Epithelial cell of umbilical artery (primary cell): ENCODE data around the gene ZNF705A. TPM values are rescaled to one million over a fixed set of nuclear protein-coding genes. Genes with fewer than 3 reads are reported as not detected.

Experiments used
- total RNA-seq: library from RNA; depleted of rRNA; stranded (reverse); fragments of >200 nt; gene quantifications from 2 replicates; pipeline ENCODE4 v1.2.3, GENCODE V29; 2014

ZNF705A gene
- not detected in 2 replicates for total RNA-seq

GRCh38 chr12:8156845-8157244 is at the start of gene ZNF705A:
Gene ZNF705A (plus strand): TSS chr12:8157015. CDS start chr12:8172626, 15,611 bp downstream.

DNA sequence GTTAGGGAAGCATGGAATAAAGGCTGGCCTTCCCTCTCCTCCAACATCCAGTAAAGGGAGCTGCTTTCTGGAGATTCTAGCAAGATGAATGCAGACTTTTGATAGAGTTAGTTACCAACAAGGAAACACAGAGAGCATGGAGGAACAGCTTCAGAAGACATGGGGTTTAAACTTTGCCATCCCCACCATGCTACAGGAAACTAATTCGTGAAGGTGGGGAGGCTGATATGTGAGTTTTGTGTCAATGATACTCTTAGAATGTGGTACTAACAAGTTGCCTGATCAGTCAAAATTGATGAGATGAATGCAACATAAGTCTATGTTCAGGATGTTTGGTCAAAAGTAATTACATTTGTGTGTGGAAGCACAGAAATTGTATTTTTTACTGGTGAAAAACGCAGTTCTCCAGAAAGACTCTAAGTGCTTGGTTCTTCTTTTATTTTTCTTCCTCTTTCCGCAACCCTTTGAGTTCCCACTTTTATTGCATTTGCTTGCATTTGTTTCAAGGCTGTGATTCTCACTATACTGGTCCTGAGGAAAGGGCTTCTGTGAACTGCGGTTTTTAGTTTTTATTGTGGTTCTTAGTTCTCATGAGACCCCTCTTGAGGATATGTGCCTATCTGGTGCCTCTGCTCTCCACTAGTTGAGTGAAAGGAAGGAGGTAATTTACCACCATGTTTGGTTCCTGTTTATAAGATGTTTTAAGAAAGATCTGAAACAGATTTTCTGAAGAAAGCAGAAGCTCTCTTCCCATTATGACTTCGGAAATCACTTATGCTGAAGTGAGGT is 33.5 kb upstream of the ZNF705A start, which contains the start of gene CLEC4A:
Gene CLEC4A, plus strand, starts transcription at position 494 of the 789 bp plus-strand sequence. Its CDS starts 262 bp downstream, at position 756.

GRCh38 chr12:8226992-8227731 is 70.3 kb downstream of the ZNF705A start, which contains the start of gene FAM90A1:
Gene FAM90A1 (minus strand): TSS chr12:8227618. CDS start chr12:8224832, 2,786 bp downstream.

Other genes starting within 250 kb of the ZNF705A start
- gene SLC2A3, start 220.8 kb upstream of the ZNF705A start, total RNA-seq: 36.1 and 45.3 TPM in 2 replicates
- 3.2 and 3.3 TPM in 2 replicates for gene FOXJ2, start 124.3 kb upstream of the ZNF705A start, total RNA-seq
- under 0.01 and 0.15 TPM in 2 replicates for gene C3AR1, start 90.7 kb upstream of the ZNF705A start, total RNA-seq
- gene NECAP1, start 74.7 kb upstream of the ZNF705A start, total RNA-seq: 47.0 and 50.3 TPM in 2 replicates
- not detected in 2 replicates for gene CLEC4A, start 33.4 kb upstream of the ZNF705A start, total RNA-seq
- 0.15 TPM in 1 of 2 replicates, not detected in the other for gene FAM90A1, start 70.6 kb downstream of the ZNF705A start, total RNA-seq